GM19193 (cell line): ENCODE measurements around the gene TTC36.
A peak's percentile ranks its signal among the peaks of the same experiment; 100 is the strongest.

ENCODE experiments used
- POLR2A ChIP-seq: IDR thresholded peaks from 4 replicates; pipeline ENCODE4 v1.6.1; 2011; ENCODE audit not compliant: insufficient read depth, insufficient read length; ENCODE audit errors: extremely low read depth

Gene TTC36, protein sequence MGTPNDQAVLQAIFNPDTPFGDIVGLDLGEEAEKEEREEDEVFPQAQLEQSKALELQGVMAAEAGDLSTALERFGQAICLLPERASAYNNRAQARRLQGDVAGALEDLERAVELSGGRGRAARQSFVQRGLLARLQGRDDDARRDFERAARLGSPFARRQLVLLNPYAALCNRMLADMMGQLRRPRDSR

DNA sequence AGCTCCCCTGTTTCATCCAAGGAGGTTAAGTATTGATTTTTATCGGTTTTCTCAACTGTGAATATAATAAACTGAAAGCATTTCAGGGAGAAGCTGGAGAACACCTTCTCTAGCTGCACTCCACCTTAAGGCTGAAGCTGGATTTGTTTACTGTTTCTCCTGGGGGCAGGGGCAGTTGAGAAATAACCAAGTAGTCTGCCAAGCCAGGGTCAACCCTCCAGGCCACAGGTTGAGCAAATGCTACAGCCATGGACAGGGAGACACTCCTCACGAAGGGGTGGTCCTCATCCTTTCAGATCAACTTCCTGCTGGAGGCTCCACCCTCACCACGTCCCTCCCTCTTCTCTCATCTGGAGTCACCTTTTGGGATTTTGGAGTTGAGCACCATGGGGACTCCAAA is at the start of gene TTC36:
TSS of gene TTC36 (plus strand) at position 366 of the 400 bp plus-strand sequence. CDS start at position 387, 21 bp downstream.
- peak; percentile 26 for TF ChIP-seq POLR2A

DNA sequence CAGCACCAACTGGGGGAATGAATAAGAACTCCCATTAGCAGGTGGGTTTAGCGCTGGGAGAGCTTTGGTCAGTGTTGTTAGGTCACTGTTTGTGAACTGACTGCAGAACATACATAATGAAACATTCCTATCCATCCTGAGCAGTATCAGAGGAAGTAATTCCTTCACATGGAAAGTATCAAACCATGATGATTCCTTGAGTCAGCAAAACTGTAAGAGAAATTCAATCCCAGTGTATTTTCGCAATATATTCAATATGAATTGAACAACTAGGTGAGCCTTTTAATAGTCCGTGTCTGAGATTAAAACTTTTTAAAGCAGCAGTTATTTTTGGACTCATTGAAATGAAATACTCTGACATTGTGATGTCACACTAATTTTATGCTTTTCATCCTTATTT is 42.9 kb upstream of the TTC36 start:
- no peak for TF ChIP-seq POLR2A

DNA sequence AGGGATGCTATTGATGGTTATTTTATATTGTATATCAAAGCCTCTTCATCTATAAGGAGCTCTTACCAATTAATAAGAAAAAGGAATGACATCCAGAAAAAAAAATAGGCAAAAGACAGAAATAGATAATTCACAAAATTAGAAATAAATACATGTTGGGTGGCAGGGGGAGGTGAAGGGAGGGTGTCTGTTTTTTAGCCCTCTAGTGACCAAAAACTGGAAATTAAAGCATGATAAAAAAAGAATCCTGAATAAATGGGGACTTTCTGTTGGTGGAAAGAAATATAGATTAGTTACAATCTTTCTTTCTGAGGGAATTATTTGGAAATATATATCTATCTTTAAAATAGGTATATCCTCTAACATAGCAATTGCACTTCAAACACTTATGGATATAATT is 42.0 kb upstream of the TTC36 start:
- no peak for TF ChIP-seq POLR2A

DNA sequence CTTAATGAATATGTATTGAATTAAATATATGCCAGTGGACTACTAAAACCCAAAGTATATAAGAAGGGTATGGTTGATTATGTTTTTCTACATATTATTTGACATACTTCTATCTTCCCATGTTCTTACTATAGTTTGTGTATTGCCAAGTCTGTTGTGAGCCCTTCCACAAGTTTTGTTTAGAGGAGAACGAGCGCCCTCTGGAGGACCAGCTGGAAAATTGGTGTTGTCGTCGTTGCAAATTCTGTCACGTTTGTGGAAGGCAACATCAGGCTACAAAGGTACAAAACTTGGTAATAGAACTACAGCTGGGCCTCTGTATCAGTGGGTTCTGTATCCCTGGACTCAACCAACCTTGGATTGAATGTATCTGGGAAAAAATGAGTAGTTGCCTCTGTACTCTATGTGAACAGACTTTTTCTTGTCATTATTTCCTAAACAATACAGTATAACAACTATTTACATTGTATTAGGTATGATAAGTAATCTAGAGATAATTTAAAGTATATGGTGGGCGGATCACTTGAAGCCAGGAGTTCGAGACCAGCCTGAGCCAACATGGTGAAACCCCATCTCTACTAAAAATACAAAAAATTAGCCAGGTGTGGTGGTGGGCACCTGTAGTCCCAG is 38.7 kb upstream of the TTC36 start:
- TF ChIP-seq POLR2A: no peak

DNA sequence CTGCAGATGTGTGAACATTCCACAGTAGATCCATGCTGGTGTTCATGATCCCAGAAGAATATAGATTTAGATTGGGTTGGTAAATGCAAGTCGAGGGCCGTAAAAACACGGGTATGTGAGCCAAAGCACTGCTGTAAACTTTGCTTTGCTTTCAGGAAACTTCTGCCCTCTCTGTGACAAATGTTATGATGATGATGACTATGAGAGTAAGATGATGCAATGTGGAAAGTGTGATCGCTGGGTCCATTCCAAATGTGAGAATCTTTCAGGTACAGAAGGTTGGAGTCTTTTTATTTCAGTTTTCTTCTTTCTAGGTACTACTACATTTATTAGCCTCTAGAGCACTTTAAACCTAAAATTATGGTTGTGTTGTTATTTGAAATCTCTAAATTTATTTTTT is 36.2 kb upstream of the TTC36 start:
- no peak for TF ChIP-seq POLR2A

DNA sequence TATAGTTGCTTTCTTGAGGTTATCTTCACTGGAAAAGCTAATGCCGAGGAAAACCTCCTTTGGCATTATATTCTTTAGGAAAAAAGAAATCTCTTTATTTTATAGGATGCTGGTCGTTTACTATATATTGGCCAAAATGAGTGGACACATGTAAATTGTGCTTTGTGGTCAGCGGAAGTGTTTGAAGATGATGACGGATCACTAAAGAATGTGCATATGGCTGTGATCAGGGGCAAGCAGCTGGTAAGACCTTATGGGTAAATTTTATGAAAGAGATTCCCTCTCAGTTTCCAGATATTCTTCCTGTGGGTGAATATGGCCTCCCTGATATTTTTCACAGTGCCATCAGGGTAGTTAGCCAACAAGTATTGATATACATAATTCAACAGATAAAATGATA is 29.4 kb upstream of the TTC36 start:
- no peak for TF ChIP-seq POLR2A

DNA sequence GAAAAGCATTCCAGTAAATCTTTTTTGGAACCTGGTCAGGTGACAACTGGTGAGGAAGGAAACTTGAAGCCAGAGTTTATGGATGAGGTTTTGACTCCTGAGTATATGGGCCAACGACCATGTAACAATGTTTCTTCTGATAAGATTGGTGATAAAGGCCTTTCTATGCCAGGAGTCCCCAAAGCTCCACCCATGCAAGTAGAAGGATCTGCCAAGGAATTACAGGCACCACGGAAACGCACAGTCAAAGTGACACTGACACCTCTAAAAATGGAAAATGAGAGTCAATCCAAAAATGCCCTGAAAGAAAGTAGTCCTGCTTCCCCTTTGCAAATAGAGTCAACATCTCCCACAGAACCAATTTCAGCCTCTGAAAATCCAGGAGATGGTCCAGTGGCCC is 24.1 kb upstream of the TTC36 start:
- no peak for TF ChIP-seq POLR2A

DNA sequence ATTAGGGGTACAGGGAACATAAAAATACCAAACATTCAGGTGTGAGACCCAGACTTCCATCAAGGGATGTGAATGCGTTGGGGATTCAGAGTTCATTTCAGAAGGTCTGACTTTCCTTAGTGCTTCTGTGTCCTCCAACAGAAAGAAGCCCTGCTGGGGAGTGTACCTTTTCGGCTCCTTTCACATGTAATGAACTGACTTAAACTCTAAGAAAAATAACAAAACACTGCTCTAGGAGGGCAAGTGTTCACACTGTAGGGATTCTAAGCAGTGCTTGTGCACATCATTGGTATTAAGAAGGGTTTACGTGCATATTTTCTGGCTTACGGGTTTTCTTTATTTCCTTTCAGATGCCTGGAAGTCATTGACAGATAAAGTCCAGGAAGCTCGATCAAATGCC is 15.7 kb upstream of the TTC36 start:
- TF ChIP-seq POLR2A: no peak

DNA sequence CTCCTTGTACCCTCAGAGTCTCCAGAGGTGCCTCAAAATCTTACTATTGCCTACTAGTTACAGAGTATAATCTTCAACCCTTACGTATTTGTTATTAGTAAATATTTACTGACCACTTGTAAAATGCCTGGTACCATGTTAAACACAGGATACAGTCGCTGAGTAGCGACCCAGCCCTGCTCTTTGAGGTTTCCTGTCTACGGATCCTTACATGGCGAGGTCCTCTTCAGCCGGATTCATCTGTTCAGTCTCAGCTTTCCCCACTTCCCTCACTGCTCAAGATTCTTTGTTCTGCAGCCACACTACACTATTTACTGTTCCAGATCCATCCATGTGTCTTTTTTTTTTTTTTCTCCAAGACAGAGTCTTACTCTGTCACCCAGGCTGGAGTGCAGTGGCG is 13.2 kb upstream of the TTC36 start:
- TF ChIP-seq POLR2A: no peak

DNA sequence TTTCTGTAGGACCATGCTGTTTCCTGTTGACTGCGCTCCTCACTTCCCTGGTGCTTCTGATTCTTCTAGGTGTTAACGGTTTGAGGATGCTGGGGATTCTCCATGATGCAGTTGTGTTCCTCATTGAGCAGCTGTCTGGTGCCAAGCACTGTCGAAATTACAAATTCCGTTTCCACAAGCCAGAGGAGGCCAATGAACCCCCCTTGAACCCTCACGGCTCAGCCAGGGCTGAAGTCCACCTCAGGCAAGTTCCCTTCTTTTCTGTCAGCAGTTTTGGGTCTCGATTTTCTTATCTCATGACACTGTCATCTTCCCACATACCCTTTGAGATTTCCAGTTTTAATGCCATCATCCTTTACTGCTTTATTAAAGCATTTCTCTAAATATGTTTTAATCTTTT is 7.7 kb upstream of the TTC36 start:
- TF ChIP-seq POLR2A: no peak

DNA sequence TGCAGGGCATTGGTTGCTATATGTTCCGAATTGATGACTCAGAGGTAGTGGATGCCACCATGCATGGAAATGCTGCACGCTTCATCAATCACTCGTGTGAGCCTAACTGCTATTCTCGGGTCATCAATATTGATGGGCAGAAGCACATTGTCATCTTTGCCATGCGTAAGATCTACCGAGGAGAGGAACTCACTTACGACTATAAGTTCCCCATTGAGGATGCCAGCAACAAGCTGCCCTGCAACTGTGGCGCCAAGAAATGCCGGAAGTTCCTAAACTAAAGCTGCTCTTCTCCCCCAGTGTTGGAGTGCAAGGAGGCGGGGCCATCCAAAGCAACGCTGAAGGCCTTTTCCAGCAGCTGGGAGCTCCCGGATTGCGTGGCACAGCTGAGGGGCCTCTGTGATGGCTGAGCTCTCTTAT is 5.4 kb upstream of the TTC36 start:
- no peak for TF ChIP-seq POLR2A

DNA sequence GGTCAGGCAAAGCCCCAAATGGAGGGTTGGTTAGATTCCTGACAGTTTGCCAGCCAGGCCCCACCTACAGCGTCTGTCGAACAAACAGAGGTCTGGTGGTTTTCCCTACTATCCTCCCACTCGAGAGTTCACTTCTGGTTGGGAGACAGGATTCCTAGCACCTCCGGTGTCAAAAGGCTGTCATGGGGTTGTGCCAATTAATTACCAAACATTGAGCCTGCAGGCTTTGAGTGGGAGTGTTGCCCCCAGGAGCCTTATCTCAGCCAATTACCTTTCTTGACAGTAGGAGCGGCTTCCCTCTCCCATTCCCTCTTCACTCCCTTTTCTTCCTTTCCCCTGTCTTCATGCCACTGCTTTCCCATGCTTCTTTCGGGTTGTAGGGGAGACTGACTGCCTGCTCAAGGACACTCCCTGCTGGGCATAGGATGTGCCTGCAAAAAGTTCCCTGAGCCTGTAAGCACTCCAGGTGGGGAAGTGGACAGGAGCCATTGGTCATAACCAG is 4.7 kb upstream of the TTC36 start:
- TF ChIP-seq POLR2A: no peak

DNA sequence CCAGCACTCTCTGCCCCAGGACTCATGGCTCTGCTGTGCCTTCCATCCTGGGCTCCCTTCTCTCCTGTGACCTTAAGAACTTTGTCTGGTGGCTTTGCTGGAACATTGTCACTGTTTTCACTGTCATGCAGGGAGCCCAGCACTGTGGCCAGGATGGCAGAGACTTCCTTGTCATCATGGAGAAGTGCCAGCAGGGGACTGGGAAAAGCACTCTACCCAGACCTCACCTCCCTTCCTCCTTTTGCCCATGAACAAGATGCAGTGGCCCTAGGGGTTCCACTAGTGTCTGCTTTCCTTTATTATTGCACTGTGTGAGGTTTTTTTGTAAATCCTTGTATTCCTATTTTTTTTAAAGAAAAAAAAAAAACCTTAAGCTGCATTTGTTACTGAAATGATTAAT is 2.9 kb upstream of the TTC36 start:
- no peak for TF ChIP-seq POLR2A

DNA sequence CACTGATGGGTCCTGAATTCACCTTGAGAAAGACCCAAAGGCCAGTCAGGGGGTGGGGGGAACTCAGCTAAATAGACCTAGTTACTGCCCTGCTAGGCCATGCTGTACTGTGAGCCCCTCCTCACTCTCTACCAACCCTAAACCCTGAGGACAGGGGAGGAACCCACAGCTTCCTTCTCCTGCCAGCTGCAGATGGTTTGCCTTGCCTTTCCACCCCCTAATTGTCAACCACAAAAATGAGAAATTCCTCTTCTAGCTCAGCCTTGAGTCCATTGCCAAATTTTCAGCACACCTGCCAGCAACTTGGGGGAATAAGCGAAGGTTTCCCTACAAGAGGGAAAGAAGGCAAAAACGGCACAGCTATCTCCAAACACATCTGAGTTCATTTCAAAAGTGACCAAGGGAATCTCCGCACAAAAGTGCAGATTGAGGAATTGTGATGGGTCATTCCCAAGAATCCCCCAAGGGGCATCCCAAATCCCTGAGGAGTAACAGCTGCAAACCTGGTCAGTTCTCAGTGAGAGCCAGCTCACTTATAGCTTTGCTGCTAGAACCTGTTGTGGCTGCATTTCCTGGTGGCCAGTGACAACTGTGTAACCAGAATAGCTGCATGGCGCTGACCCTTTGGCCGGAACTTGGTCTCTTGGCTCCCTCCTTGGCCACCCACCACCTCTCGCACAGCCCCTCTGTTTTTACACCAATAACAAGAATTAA is 2.4 kb upstream of the TTC36 start:
- no peak for TF ChIP-seq POLR2A

DNA sequence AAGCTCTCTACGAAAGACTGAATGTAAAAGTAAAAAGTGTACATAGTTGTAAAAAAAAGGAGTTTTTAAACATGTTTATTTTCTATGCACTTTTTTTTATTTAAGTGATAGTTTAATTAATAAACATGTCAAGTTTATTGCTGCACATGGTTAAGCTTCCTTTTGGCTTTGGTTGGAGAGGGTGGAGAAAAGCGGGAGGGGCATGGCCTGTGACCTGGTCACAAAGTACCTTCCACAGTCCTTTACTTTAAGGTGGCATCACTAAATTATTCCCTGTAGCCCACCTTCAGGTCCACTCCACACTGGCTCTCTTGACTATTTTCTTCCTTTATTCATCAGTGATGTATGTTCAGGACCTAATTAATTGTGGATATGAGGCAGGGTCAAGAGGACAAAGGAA is 586 bp upstream of the TTC36 start:
- TF ChIP-seq POLR2A: no peak

DNA sequence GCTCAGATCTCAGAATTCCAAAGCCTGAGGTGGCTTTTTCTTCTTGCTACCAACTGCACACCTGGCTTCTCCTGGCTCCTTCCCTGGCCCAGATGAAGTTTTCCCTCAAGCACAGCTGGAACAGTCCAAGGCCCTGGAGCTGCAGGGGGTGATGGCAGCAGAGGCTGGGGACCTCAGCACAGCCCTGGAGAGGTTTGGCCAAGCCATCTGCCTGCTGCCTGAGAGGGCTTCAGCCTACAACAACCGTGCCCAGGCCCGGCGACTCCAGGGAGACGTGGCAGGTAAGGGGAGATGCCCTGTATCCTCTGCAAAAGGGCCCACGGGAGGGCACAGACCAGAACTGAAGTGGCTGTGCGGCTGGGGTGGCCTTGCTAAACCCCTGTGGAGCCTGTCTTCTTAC is 1.2 kb downstream of the TTC36 start:
- TF ChIP-seq POLR2A: no peak
